LHCN-M2 (cell line): ENCODE measurements around the gene OR1J2. TPM values are rescaled to one million over a fixed set of nuclear protein-coding genes. Genes with fewer than 3 reads are reported as not detected.
"Not testable (repeated sequence)": the region's sequence is repeated elsewhere in the genome, so short reads cannot be mapped to it uniquely, and the experiment has no call there.

Experiments used
- DNase-seq: peaks from one replicate; pipeline ENCODE4 v3.0.0-alpha.2; 2012; ENCODE audit warnings: low read depth
- polyA plus RNA-seq: library from polyadenylated mRNA; unstranded; fragments of >200 nt; gene quantifications from one replicate; pipeline ENCODE4 v1.2.1, GENCODE V29; 2012; ENCODE audit warnings: missing spikeins
- total RNA-seq: library from RNA; depleted of rRNA; stranded (reverse); fragments of >200 nt; gene quantifications from 2 replicates; pipeline ENCODE4 v1.2.3, GENCODE V29; 2014; rRNA removed

The OR1J2 gene, protein sequence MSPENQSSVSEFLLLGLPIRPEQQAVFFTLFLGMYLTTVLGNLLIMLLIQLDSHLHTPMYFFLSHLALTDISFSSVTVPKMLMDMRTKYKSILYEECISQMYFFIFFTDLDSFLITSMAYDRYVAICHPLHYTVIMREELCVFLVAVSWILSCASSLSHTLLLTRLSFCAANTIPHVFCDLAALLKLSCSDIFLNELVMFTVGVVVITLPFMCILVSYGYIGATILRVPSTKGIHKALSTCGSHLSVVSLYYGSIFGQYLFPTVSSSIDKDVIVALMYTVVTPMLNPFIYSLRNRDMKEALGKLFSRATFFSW
- total RNA-seq = not detected in 2 replicates
- polyA plus RNA-seq = not detected

DNA sequence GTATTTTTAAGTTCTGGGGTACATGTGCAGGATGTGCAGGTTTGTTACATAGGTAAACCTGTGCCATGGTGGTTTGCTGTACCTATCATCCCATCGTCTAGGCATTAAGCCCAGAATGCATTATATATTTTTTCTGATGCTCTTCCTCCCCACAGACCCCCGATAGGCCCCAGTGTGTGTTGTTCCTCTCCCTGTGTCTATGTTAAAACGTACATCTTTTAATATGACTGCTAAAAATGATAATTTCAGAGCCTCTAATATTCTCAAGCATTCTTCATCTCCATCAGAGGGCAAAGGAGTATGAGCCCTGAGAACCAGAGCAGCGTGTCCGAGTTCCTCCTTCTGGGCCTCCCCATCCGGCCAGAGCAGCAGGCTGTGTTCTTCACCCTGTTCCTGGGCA, at the start of gene OR1J2:
Gene OR1J2 (plus strand): TSS at position 301 of the 400 bp plus-strand sequence. CDS start 0 bp downstream, at position 301.
- no peak for DNase-seq

- peak; percentile 11 for DNase-seq
Observed at GRCh38 chr9:122463828-122464632, 46.6 kb upstream of the OR1J2 start.

DNA sequence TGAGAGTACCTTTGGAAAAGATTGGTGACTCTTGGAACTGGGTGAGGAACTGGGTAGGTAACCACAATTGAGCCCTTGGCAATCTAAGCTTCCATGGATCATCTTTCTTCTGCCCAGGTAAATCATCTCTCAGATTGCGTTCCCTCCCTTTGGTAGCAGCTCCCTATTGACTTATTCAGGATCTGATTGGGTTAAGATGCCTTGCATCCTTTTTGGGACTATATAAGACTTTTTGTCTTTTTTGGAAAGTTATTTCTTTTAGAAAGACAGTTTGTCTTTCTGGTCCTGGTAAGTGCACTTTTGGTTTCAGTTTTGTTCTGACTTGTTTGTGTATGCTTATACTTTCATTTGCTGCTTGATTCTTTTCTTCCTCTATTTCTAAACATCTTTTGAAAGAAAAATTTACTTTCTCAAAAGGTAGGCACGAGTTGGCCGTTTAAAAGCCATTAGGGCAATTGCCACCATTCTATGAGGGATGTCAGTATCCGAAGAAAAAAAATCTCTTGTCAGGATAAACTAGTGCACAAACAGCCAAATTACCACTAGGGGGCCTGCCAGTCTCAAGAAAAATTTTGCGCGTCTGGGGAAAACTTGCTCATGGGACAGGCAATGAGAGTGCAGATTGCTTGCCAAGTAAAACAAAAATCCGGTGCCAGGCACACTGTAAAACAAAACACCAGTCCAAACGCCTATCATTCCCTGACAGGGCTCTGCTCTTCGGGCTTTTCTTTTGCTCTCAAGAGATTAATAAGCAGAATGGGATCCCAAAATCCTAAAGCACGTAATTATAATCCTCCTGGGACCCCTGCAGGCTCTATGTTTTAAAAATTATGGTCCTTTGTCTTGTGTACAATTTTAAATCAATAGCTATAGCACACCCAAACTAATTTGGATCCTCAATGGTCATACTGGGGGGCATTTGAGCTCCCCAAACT, 45.7 kb upstream of the OR1J2 start:
- DNase-seq = peak; percentile 88

DNA sequence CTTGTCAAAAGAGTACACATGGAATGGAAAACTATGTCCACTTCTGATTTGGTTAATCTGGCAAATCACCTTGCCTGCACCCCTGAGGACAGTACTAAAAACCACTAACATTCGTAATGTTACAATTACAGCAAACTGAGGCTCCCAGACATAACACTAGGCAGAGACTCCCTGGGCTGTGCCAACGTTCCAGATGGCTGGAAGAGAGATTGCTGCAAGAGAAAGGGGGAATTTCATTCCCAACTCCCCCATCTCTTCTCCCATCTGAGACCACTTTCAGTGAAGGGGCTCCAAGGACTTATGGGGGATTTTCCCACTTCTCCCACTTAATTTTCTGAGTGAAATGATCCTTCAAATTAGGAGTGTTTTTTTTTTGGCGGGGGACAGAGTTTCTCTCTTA, 44.1 kb upstream of the OR1J2 start:
- no peak for DNase-seq

DNA sequence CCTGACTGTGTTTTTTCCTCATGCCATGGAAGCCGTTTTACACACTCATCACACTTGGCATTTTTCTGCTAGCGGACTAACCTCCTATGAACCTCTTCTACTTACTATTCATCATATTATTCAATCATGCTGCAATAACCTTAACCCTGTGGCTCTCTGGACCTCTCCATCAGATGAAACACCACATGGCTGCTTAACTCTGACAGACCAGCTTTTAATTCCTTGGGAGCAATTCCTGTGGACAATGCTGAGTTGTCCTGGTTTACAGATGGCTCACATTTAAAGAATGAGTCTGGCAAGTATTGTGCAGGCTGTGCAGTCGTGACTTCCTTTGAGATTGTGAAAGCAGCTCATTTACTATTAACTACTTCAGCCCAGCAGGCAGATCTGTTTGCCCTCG, 41.9 kb upstream of the OR1J2 start:
- peak; percentile 8 for DNase-seq

GRCh38 chr9:122474561-122474960, 36.0 kb upstream of the OR1J2 start:
- DNase-seq = no peak

DNA sequence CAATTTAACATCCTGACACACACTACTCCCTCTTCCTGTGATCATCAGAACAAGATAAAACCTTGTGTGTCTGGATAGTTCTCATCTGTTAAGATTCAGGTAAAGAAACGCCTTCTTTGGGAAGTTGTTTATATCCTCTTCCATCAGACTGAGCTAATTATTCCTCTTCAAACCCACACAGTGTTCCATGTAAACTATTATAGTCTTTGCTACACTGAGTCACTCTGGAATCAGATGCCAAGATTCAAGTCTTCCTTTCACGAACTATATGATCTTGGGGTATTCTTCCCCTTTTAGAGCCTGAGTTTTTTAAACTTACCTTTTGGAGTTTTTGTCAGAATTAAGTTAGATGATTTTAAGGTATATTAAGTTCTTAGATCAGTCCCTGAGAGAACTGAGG, 34.9 kb upstream of the OR1J2 start:
- no peak for DNase-seq

DNA sequence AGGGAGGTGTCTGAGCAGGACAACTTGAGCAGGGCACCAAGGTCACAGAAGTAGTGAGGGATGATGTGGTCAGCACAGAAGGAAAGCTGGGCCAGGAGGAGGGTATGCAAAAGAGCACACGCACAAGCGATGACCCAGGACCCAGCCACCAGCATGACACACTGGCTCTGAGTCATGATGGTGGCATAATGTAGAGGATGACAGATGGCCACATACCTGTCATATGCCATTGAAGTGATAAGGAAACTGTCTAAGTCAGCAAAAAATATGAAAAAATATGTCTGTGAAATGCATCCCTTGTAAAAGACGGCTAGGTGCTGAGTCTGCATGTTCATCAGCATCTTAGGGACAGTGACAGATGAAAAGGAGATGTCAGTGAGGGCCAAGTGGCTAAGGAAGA, 33.3 kb upstream of the OR1J2 start:
- DNase-seq = no peak

GRCh38 chr9:122477826-122478225, 32.8 kb upstream of the OR1J2 start, which contains the start of gene OR1J1:
Gene OR1J1 (minus strand): TSS chr9:122477926. CDS start chr9:122477926, 0 bp downstream.
- DNase-seq = no peak

DNA sequence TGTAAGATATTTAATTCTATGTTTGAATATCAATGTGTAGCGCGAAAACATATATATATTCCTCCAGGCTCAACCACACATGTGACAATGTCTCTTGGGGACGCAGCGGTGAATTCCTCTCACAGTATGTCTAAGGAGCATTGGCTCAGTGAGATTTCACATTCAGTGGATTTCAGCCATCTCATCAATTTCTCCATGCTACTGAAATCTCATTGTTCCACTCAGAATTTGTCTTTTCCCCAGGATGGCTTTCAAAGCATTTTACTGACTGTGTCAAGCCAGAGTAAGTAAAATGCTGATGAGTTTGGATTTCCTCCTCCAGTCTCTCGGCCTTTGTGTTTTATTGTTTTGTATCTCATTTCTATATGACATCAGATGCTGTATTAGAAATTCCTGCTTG, 31.5 kb upstream of the OR1J2 start:
- DNase-seq = no peak

- peak; percentile 34 for DNase-seq
Observed at GRCh38 chr9:122498883-122499288, 11.7 kb upstream of the OR1J2 start.

DNA sequence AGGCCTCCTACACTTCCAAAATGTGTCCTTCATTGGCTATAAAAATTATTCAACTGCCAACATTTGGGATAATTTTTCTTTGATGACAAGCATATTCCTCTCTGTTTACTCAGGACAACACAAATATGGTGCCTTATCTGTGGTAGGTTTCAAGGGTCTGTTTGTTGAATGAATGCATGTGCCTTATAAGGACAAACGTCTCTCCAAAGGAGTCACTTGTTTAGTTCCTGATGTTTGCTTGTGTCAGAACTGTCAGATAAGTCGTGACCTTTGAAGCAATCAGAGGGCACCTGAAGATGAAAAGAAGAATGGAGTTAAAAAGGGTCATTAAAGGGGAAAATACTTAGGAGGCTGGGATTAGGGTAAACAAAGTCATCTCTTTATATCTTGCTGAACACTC, 3.6 kb upstream of the OR1J2 start:
- no peak for DNase-seq

- DNase-seq = no peak
Observed at GRCh38 chr9:122518226-122518625, 7.6 kb downstream of the OR1J2 start.

- no peak for DNase-seq
Observed at GRCh38 chr9:122518841-122519240, 8.2 kb downstream of the OR1J2 start, which contains the start of gene OR1J4. Gene OR1J4 (plus strand): TSS chr9:122519141. CDS start chr9:122519141, 0 bp downstream.

DNA sequence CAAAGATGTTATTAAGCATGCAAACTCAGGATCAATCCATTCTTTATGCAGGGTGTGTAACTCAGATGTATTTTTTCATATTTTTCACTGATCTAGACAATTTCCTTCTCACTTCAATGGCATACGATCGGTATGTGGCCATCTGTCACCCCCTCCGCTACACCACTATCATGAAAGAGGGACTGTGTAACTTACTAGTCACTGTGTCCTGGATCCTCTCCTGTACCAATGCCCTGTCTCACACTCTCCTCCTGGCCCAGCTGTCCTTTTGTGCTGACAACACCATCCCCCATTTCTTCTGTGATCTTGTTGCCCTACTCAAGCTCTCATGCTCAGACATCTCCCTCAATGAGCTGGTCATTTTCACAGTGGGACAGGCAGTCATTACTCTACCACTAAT, 8.8 kb downstream of the OR1J2 start:
- no peak for DNase-seq

DNA sequence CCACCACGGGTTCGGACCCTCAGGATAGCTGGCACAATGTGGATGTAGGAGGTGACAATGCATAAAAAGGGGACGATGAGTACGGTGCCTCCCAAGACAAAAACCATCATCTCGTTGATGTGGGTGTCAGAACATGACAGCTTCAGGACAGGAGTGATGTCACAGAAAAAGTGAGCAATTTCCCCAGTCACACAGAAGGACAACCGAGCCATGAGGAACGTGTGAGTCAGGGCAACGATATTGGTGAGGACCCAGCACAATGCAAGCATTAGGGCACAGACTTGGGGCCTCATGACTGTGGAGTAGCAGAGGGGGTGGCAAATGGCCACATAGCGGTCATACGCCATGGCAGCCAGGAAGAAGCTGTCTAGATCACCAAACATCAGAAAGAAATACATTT, 16.0 kb downstream of the OR1J2 start:
- no peak for DNase-seq

- no peak for DNase-seq
Observed at GRCh38 chr9:122527193-122527592, 16.6 kb downstream of the OR1J2 start, which contains the start of gene OR1N1. Gene OR1N1 (minus strand): TSS chr9:122527293. CDS start chr9:122527293, 0 bp downstream.

- not testable (repeated sequence) for DNase-seq
Observed at GRCh38 chr9:122531157-122531556, 20.6 kb downstream of the OR1J2 start.

DNA sequence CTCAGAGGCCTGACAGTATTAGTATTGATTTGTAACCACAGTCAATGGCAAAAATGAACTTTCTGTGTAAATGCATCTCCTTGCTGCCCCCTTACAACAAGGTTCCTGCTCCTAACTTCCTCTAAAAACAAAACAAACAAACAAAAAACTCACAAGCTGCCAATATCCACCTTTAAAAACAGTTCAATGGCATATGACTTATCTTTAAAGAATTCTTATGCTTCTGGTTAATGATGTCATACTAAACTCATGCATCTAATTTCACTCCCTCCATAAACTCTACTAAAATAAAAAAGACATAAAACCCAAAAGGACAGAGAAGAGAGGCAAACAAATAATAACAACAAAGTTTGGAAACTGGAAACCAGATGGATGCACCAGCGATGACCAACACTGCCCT, 25.5 kb downstream of the OR1J2 start:
- no peak for DNase-seq

DNA sequence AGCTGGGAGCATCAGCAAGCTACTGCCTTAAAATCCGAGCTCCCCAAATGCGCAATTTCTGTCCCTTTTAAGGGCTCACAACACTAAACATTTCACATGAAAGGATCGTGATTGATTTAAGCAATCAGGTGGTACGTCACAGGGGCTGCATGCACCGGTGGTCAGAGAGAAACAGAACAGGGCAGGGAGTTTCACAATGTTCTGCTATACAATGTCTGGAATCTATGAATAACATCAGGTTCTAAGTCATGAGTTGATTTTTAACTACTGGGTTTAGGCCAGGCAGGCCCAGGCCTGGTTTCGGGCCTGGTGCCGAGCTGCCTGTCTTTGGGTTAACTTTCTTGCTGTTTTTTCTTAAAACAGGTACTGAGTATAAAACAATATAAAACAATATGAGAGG, 26.5 kb downstream of the OR1J2 start:
- not testable (repeated sequence) for DNase-seq

DNA sequence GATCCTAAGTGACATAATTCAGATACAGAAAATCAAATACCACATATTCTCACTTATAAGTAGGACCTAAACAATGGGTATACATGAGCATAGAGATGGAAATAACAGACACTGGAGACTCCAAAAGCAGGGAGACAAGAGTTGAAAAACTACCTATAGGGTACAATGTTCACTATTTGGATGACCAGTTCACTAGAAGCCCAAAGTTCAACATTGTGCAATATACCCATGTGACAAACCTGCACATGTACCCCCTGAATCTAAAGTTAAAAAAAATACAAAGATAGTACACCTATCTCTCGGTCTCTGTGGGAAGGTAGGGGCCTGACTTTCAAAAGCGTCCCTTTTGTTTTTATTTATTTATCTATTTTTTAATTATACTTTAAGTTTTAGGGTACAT, 28.2 kb downstream of the OR1J2 start:
- no peak for DNase-seq
